CD14-positive monocyte (primary cell): ENCODE data around the gene CD96. TPM values are rescaled to one million over a fixed set of nuclear protein-coding genes. Genes with fewer than 3 reads are reported as not detected.

ENCODE experiments used
- DNase-seq, 3 donors: peaks; one replicate each; pipeline ENCODE4 v3.0.0-alpha.2; 2011 to 2022
- H2AFZ ChIP-seq: 2 replicates; pipeline ENCODE4 v1.6.0; 2012; ENCODE audit warnings: mild to moderate bottlenecking, low read depth, low read length, inconsistent platforms; ENCODE audit not compliant: insufficient read depth, poor library complexity, severe bottlenecking
- H3K27ac ChIP-seq, 2 donors: 1 replicate in 1 of 2; 2 replicates in 1 of 2; pipeline ENCODE4 v1.5.1; 2012 to 2013; ENCODE audit warnings: low read length in 2 of 2, control low read depth in 1 of 2, inconsistent platforms in 1 of 2, low read depth in 1 of 2, mild to moderate bottlenecking in 1 of 2
- H3K27me3 ChIP-seq, 2 donors: one replicate each; pipeline versions ENCODE4 v1.6.0 to v1.6.1; 2011 to 2013; ENCODE audit warnings: low read length in 2 of 2; ENCODE audit not compliant: control insufficient read depth in 2 of 2, insufficient read depth in 2 of 2
- H3K36me3 ChIP-seq, 2 donors: replicated peaks in 1 of 2; 1 replicate in 1 of 2; 2 replicates in 1 of 2; pipeline versions ENCODE4 v1.5.1 to v1.6.1; 2012 to 2013; ENCODE audit warnings: low read length in 2 of 2, control low read depth in 1 of 2, inconsistent platforms in 1 of 2, mild to moderate bottlenecking in 1 of 2; ENCODE audit not compliant: insufficient read depth in 2 of 2, control insufficient read depth in 1 of 2
- H3K4me1 ChIP-seq, 2 donors: 1 replicate in 1 of 2; 2 replicates in 1 of 2; pipeline versions ENCODE4 v1.5.1 to v1.6.1; 2012 to 2013; ENCODE audit warnings: low read length in 2 of 2, control low read depth in 1 of 2, inconsistent platforms in 1 of 2, mild to moderate bottlenecking in 1 of 2, moderate library complexity in 1 of 2; ENCODE audit not compliant: insufficient read depth in 2 of 2, control insufficient read depth in 1 of 2
- H3K4me2 ChIP-seq: replicated peaks from 2 replicates; pipeline ENCODE3; 2012; ENCODE audit warnings: low read length, moderate library complexity, mild to moderate bottlenecking; ENCODE audit not compliant: poor library complexity, severe bottlenecking; ENCODE audit errors: extremely low read depth
- H3K4me3 ChIP-seq, 3 experiments: fragments of 200-600 bp in 1 of 3; sonication (generic) in 1 of 3; replicated peaks in 1 of 3; 1 replicate in 2 of 3; 2 replicates in 1 of 3; pipeline ENCODE4 v1.5.1; 2011 to 2013; ENCODE audit warnings: low read length in 3 of 3, mild to moderate bottlenecking in 3 of 3, control low read depth in 2 of 3, low read depth in 2 of 3, inconsistent platforms in 1 of 3, moderate library complexity in 1 of 3
- H3K79me2 ChIP-seq: 2 replicates; pipeline ENCODE4 v1.6.0; 2012; ENCODE audit warnings: mild to moderate bottlenecking, control low read depth, inconsistent platforms, low read length, moderate library complexity; ENCODE audit not compliant: insufficient read depth
- H3K9ac ChIP-seq: 2 replicates; pipeline ENCODE4 v1.6.0; 2017; ENCODE audit warnings: low read length, mild to moderate bottlenecking; ENCODE audit not compliant: insufficient read depth, poor library complexity, severe bottlenecking
- H3K9me3 ChIP-seq, 2 donors: replicated peaks in 1 of 2; 1 replicate in 1 of 2; 2 replicates in 1 of 2; pipeline versions ENCODE4 v1.5.1 to v1.6.1; 2012 to 2013; ENCODE audit warnings: low read length in 2 of 2, control low read depth in 1 of 2; ENCODE audit not compliant: control insufficient read depth in 1 of 2, insufficient read depth in 1 of 2
- H4K20me1 ChIP-seq: 2 replicates; pipeline ENCODE4 v1.6.0; 2012; ENCODE audit warnings: mild to moderate bottlenecking, low read length, control low read depth, moderate library complexity; ENCODE audit not compliant: insufficient read depth
- H3K27ac Mint-ChIP-seq, 7 donors: one replicate each; pipeline ENCODE4 v1.8.0; 2020; ENCODE audit warnings: mild to moderate bottlenecking in 7 of 7, mixed read lengths in 7 of 7, moderate library complexity in 6 of 7, inconsistent platforms in 2 of 7
- H3K27me3 Mint-ChIP-seq, 3 donors: one replicate each; pipeline ENCODE4 v1.8.0; 2021 to 2022; ENCODE audit warnings: low read depth in 3 of 3, mild to moderate bottlenecking in 3 of 3, mixed read lengths in 3 of 3, moderate library complexity in 3 of 3, inconsistent platforms in 1 of 3
- H3K36me3 Mint-ChIP-seq, 2 donors: one replicate each; pipeline ENCODE4 v1.8.0; 2020; ENCODE audit warnings: mixed read lengths in 2 of 2, inconsistent platforms in 1 of 2, mild to moderate bottlenecking in 1 of 2
- H3K4me1 Mint-ChIP-seq: one replicate; pipeline ENCODE4 v1.8.0; 2020; ENCODE audit warnings: mild to moderate bottlenecking, mixed read lengths
- H3K4me3 Mint-ChIP-seq, 2 donors: one replicate each; pipeline ENCODE4 v1.8.0; 2020; ENCODE audit warnings: mild to moderate bottlenecking in 2 of 2, mixed read lengths in 2 of 2, moderate library complexity in 1 of 2
- H3K9me3 Mint-ChIP-seq, 7 donors: one replicate each; pipeline ENCODE4 v1.8.0; 2020 to 2022; ENCODE audit warnings: mixed read lengths in 7 of 7, mild to moderate bottlenecking in 6 of 7, moderate library complexity in 6 of 7, inconsistent platforms in 2 of 7
- WGBS: methylation state at CpG from one replicate; pipeline ENCODE4 v1.1.5; 2013; ENCODE audit warnings: missing lambda C conversion rate; ENCODE audit not compliant: insufficient coverage; 5-methylcytosine and 5-hydroxymethylcytosine counted together
- intact Hi-C, 2 donors: fragments of 100-400 bp; cut with micrococcal nuclease; formaldehyde crosslinking; loops; one replicate each; pipeline versions ENCODE4 v1.15.0 to v1.15.1; 2023
- polyA plus RNA-seq, 3 donors: library from polyadenylated mRNA; depleted of rRNA in 1 of 3; unstranded in 2 of 3; stranded (reverse) in 1 of 3; fragments of 300-500 nt in 2 of 3; fragments of >200 nt in 1 of 3; fragmentation: Illumina TruSeq in 2 of 3; gene quantifications; 1 replicate in 2 of 3; 2 replicates in 1 of 3; pipeline ENCODE4 v1.2.3, GENCODE V29; 2012 to 2021
- TF ChIP-seq, protein P1 (sequence below): fragments of 200-600 bp; IDR thresholded peaks from one replicate; pipeline ENCODE4 v1.8.0; 2022; ENCODE audit warnings: antibody characterized with exemption, mild to moderate bottlenecking

The CD96 gene
- polyA plus RNA-seq, 3 donors: 0.05 to 0.97 (median 0.33) TPM

DNA sequence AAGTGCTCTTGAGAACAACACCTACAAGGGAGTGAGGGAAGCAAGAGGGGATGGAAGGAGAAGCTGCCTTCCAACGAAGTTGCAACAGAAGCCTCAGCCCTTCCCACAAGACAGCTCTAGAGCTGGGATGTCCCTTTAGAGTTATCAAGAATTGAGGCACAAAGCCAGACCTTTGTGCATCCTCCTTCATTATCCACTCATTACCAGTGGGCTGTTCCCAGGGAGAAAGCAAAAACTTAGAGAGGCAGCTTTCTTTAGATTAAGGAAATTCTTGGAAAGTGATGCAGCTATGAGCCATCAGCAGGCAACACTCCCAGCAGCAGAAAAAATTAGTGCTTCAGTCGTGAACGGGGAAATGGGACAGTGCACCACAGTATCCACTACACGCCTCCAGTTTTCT lies 10.6 kb upstream of the CD96 start:
- Histone ChIP-seq H3K79me2 (no peaks in the 10 kb centered on the region), H3K36me3 (no peaks in the 10 kb centered on the region), H4K20me1 (no peaks in the 10 kb centered on the region), H3K27me3 (no peaks in the 10 kb centered on the region), H3K9me3 (no peaks in the 10 kb centered on the region), H3K4me1 (no peaks in the 10 kb centered on the region), H3K9ac (no peak overlapping the region), H3K27ac (no peak overlapping the region), H3K4me2 (no peak overlapping the region), H3K4me3 (no peak overlapping the region), H2AFZ (no peak overlapping the region)
- intact Hi-C loops: no loop called here
- peaks cover 3 to 17% (median 7%) of the 10 kb centered on the region in 7 donors for H3K9me3 Mint-ChIP-seq
- no CpG with 5 or more reads among the region's 4 CpGs for WGBS
- no peak for DNase-seq
- no peak overlapping the region for H3K4me3 Mint-ChIP-seq
- no peaks in the 10 kb centered on the region for H3K4me1 Mint-ChIP-seq
- H3K27me3 Mint-ChIP-seq: no peaks in the 10 kb centered on the region
- H3K36me3 Mint-ChIP-seq: no peaks in the 10 kb centered on the region
- TF ChIP-seq, protein P1, sequence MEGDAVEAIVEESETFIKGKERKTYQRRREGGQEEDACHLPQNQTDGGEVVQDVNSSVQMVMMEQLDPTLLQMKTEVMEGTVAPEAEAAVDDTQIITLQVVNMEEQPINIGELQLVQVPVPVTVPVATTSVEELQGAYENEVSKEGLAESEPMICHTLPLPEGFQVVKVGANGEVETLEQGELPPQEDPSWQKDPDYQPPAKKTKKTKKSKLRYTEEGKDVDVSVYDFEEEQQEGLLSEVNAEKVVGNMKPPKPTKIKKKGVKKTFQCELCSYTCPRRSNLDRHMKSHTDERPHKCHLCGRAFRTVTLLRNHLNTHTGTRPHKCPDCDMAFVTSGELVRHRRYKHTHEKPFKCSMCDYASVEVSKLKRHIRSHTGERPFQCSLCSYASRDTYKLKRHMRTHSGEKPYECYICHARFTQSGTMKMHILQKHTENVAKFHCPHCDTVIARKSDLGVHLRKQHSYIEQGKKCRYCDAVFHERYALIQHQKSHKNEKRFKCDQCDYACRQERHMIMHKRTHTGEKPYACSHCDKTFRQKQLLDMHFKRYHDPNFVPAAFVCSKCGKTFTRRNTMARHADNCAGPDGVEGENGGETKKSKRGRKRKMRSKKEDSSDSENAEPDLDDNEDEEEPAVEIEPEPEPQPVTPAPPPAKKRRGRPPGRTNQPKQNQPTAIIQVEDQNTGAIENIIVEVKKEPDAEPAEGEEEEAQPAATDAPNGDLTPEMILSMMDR: no peak
- H3K27ac Mint-ChIP-seq: no peak overlapping the region

DNA sequence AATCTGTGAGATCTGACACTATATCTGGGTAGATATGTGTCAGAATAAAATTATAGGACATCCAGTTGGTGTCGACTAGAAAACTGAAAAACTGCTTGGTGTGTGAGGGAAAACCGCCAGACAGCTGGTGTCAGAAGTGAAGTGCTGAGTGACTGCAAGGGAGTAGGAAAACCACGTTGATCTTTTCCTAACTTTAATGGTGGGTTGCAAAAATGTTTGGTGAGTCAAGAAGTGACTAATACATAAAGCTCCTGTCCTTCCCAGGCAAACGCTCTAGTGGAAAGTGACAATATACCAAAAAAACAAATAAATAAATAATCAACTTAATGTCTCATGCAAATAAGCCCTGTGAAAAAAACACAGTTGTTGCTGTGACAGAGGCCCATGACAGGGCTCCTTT lies 7.3 kb upstream of the CD96 start:
- Histone ChIP-seq H3K27ac (no peak overlapping the region), H3K9ac (no peak overlapping the region), H3K4me2 (no peak overlapping the region), H4K20me1 (no peaks in the 10 kb centered on the region), H3K4me3 (no peak overlapping the region), H3K4me1 (peaks cover 0 to 4% of the 10 kb centered on the region in 2 donors), H3K36me3 (no peaks in the 10 kb centered on the region), H3K79me2 (no peaks in the 10 kb centered on the region), H2AFZ (no peak overlapping the region), H3K27me3 (no peaks in the 10 kb centered on the region), H3K9me3 (no peaks in the 10 kb centered on the region)
- Mint-ChIP-seq H3K27me3 (no peaks in the 10 kb centered on the region), H3K9me3 (peaks cover 1 to 7% (median 4%) of the 10 kb centered on the region in 7 donors), H3K36me3 (no peaks in the 10 kb centered on the region), H3K4me3 (no peak overlapping the region), H3K27ac (no peak overlapping the region), H3K4me1 (peaks cover 9% of the 10 kb centered on the region)
- 90% methylated on average over 2 of the region's 4 CpGs for WGBS
- no peak for DNase-seq
- intact Hi-C loops: no loop called here
- TF ChIP-seq, protein P1: no peak
